ENCODE results near the gene ZMAT5. TPM values are rescaled to one million over a fixed set of nuclear protein-coding genes. Genes with fewer than 3 reads are reported as not detected.
A peak's percentile ranks its signal among the peaks of the same experiment; 100 is the strongest.

ZMAT5 gene
- polyA plus RNA-seq, 3 donors, result 27.1 to 79.4 (median 59.3) TPM

DNA sequence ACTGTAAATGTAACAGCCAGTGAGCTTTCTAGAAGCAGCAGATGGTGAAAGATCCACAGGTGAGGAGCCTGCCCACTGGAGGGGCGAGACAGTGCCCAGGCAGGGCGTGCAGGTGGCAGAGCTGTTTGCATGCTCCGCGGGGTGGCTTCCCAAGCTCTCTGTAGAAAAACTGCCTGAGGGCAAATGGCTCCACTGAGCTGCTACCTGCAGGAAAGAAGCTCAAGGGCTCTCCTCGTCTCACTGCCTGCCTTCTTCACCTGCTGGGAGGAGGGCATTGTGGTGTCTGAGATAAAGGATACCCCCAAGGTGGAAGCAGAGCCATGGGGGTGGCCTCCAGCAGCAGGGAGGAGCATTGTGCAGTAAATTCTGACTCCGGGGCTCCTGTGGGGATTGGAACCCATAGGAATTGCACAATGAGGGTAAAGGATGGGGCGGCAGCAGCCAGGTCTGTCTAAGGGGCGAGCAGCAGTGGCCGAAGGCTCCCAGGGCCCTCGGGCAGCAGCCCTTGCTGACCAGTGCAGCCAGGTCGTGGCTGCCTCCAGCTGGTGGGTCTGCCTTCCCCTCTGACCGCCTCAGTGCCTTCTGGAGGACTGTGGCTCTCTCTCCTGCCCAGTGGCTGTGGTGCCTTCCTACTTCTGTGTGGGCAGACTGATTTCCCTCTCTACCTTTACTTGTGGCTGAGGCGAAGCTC lies 75.0 kb downstream of the ZMAT5 start:
- Histone ChIP-seq H3K4me1 (ENCODE audit: control insufficient read depth in 1 of 2, insufficient read depth in 2 of 2, low read length in 2 of 2) (no peaks in the 10 kb centered on the region), H3K9me3 (replicated peaks in 1 of 2; ENCODE audit: control insufficient read depth in 1 of 2, insufficient read depth in 1 of 2, low read length in 2 of 2) (no peaks in the 10 kb centered on the region), H3K79me2 (ENCODE audit: insufficient read depth, low read length) (no peaks in the 10 kb centered on the region), H3K9ac (ENCODE audit: insufficient read depth, low read length, poor library complexity, severe bottlenecking) (no peak overlapping the region), H3K27me3 (ENCODE audit: control insufficient read depth in 2 of 2, insufficient read depth in 2 of 2, low read length in 2 of 2) (no peaks in the 10 kb centered on the region), H3K36me3 (replicated peaks in 1 of 2; ENCODE audit: control insufficient read depth in 1 of 2, insufficient read depth in 2 of 2, low read length in 2 of 2) (peaks cover 68 to 87% of the 10 kb centered on the region in 2 donors), H2AFZ (ENCODE audit: insufficient read depth, low read depth, low read length, poor library complexity, severe bottlenecking) (no peak overlapping the region), H4K20me1 (ENCODE audit: insufficient read depth, low read length) (no peaks in the 10 kb centered on the region), H3K4me3 (replicated peaks in 1 of 3; ENCODE audit: low read depth in 2 of 3, low read length in 3 of 3) (no peak overlapping the region), H3K4me2 (replicated peaks; ENCODE audit: extremely low read depth, low read length, poor library complexity, severe bottlenecking) (no peak overlapping the region), H3K27ac (ENCODE audit: low read depth in 1 of 2, low read length in 2 of 2) (no peak overlapping the region)
- Mint-ChIP-seq H3K27ac (no peak overlapping the region), H3K9me3 (peaks cover 0 to 1% (median 0%) of the 10 kb centered on the region in 7 donors), H3K4me3 (no peak overlapping the region), H3K36me3 (peaks cover 73 to 78% of the 10 kb centered on the region in 2 donors), H3K4me1 (no peaks in the 10 kb centered on the region), H3K27me3 (ENCODE audit: low read depth in 3 of 3) (peaks cover 0 to 3% (median 1%) of the 10 kb centered on the region in 3 donors)
- WGBS (ENCODE audit: insufficient coverage), result 94% methylated on average over 12 of the region's 13 CpGs
- intact Hi-C loops (cut with micrococcal nuclease), result no loop called here
- no peak for DNase-seq
- TF ChIP-seq, protein P1, sequence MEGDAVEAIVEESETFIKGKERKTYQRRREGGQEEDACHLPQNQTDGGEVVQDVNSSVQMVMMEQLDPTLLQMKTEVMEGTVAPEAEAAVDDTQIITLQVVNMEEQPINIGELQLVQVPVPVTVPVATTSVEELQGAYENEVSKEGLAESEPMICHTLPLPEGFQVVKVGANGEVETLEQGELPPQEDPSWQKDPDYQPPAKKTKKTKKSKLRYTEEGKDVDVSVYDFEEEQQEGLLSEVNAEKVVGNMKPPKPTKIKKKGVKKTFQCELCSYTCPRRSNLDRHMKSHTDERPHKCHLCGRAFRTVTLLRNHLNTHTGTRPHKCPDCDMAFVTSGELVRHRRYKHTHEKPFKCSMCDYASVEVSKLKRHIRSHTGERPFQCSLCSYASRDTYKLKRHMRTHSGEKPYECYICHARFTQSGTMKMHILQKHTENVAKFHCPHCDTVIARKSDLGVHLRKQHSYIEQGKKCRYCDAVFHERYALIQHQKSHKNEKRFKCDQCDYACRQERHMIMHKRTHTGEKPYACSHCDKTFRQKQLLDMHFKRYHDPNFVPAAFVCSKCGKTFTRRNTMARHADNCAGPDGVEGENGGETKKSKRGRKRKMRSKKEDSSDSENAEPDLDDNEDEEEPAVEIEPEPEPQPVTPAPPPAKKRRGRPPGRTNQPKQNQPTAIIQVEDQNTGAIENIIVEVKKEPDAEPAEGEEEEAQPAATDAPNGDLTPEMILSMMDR (IDR thresholded peaks at IDR 0.05), result no peak

DNA sequence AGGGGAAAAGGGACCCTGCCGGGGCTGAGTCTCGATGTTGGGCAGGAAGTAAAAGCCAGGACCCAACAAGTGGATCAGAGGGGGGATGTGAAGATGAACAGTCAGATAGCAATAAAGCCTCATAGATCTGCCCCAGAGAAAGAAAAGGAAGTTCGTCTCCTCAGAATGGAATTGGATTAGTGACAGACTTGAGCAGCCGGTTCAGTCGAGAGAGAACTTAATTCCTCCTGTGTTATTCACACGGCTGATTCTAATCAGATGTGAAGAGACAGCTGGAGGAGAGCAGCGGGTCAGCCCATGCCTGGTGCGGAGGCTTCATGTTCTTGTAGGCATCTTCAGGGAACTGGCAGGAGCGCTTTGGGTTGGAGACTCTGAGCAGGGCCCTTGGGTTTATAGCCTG lies 76.3 kb downstream of the ZMAT5 start:
- Histone ChIP-seq H2AFZ (ENCODE audit: insufficient read depth, low read depth, low read length, poor library complexity, severe bottlenecking) (no peak overlapping the region), H3K36me3 (replicated peaks in 1 of 2; ENCODE audit: control insufficient read depth in 1 of 2, insufficient read depth in 2 of 2, low read length in 2 of 2) (peaks cover 68 to 86% of the 10 kb centered on the region in 2 donors), H3K4me1 (ENCODE audit: control insufficient read depth in 1 of 2, insufficient read depth in 2 of 2, low read length in 2 of 2) (no peaks in the 10 kb centered on the region), H3K27ac (ENCODE audit: low read depth in 1 of 2, low read length in 2 of 2) (no peak overlapping the region), H3K4me2 (replicated peaks; ENCODE audit: extremely low read depth, low read length, poor library complexity, severe bottlenecking) (no peak overlapping the region), H3K79me2 (ENCODE audit: insufficient read depth, low read length) (no peaks in the 10 kb centered on the region), H3K4me3 (replicated peaks in 1 of 3; ENCODE audit: low read depth in 2 of 3, low read length in 3 of 3) (no peak overlapping the region), H3K27me3 (ENCODE audit: control insufficient read depth in 2 of 2, insufficient read depth in 2 of 2, low read length in 2 of 2) (no peaks in the 10 kb centered on the region), H3K9me3 (replicated peaks in 1 of 2; ENCODE audit: control insufficient read depth in 1 of 2, insufficient read depth in 1 of 2, low read length in 2 of 2) (no peaks in the 10 kb centered on the region), H3K9ac (ENCODE audit: insufficient read depth, low read length, poor library complexity, severe bottlenecking) (no peak overlapping the region), H4K20me1 (ENCODE audit: insufficient read depth, low read length) (no peaks in the 10 kb centered on the region)
- no peak overlapping the region for H3K4me3 Mint-ChIP-seq
- peak overlapping the region in 1 of 7 donors; percentile 59 for H3K27ac Mint-ChIP-seq
- H3K4me1 Mint-ChIP-seq, result no peaks in the 10 kb centered on the region
- peaks cover 69 to 76% of the 10 kb centered on the region in 2 donors for H3K36me3 Mint-ChIP-seq
- 93% methylated on average over 9 of the region's 9 CpGs for WGBS (ENCODE audit: insufficient coverage)
- TF ChIP-seq, protein P1 (IDR thresholded peaks at IDR 0.05), result peak; percentile 0
- H3K27me3 Mint-ChIP-seq (ENCODE audit: low read depth in 3 of 3), result peaks cover 0 to 1% (median 1%) of the 10 kb centered on the region in 3 donors
- no peak for DNase-seq
- intact Hi-C loops (cut with micrococcal nuclease), result no loop called here
- H3K9me3 Mint-ChIP-seq, result no peaks in the 10 kb centered on the region

Measured in CD14-positive monocyte (primary cell).